Measurements from ENCODE around the gene RIMS1.
"Not testable (repeated sequence)": the region's sequence is repeated elsewhere in the genome, so short reads cannot be mapped to it uniquely, and the experiment has no call there.

Gene RIMS1

DNA sequence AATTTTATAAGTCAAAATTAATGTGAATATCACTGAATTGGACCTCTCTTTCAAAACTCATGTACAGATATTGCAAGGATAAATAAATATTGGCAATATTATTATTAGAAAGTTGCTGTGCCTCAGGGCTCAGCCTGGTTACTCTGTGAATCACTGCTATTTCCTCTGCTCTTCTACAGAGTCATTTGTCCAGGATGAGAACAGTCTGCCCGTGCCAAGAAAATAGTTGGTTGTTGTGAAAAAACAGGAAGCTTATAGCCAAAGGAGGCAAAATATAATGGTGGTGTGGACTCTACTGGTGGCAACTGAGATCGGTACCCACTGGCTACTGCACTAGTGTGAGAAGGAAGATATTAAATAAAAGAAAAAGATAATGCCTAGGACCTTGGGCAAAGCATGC is 93.6 kb downstream of the RIMS1 start:
- DNase-seq, result no peak

DNA sequence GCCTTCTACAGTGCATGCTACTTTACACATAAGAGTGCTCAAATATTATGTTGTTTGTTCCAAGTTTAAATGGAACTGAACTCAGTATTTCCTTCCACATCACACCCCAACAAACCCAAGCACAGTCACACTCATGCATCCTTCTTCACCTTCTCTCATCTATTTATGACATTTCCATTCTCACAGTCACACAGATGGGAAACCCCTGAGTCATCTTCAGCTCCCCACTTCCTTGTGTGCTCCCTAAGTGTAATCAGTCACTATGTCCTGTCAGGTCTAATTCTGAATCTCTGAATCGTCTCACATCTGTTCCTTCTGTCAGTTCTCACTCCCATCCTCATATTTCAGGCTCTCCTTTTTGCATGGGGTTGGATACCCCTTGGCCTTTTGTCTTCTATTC is 96.0 kb downstream of the RIMS1 start:
- DNase-seq, result no peak

DNA sequence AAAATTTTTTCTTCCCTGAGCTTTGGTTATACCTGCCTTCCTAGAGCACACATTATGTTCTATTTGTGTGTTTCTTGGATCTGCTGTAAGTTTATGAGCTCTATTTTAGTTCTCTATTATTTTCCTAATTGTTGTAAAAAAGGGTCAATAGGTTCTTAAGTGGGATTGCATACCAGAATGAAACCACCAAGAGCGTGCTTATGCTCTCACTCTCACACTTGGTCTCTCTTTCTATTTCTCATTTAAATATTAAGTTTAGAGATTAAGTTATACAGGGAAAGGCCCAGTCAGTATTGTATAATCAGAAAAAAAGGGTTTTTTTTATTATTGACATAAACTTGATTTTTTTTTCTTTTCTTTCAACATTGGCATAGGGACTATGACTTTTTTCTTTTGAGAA is 96.8 kb downstream of the RIMS1 start:
- no peak for DNase-seq

DNA sequence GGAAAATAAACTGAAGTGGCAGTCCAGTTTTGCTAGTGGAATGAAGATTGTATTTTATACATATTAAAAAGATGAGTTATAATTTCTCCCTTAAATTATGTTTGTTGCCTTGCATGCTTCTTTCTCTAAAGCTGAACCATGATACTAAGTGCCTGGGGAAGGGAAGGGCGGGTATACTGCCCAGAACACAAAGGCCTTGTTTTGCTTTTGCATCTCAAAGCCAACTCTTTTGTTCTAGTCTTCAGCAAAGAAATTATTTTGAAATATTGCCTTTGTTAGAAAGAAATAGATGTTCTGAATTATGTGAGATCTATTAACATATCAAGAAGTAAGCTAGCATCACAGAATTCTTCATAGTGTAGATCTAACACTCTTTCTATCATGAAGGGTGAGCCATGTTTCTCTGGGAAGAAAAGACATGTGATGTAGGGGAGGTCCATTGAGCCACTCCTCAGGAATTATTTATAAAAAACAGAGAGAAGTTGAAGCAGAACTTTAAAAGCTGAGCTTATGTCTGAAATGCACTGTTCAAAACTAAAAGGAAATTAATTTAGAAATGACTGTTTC is 108.4 kb downstream of the RIMS1 start:
- DNase-seq, result no peak

DNA sequence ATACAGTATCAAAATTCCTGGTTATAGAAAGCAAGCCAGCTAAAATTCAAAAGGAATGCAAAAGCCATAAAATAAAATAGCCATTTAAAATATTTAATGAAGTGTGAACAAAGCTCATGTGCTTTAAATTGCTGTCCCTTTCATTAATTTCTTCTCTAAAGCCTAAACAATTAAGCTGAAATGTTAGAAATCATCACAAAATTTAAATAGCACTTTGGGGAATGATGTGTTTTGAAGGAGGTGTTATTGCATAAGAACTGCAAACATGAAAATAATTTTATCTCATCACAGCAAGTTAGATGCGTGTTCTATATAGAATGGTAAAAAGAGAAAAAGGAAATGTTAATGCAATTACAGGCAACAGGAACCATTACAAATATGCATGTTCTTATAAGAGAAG is 111.0 kb downstream of the RIMS1 start:
- DNase-seq, result no peak

DNA sequence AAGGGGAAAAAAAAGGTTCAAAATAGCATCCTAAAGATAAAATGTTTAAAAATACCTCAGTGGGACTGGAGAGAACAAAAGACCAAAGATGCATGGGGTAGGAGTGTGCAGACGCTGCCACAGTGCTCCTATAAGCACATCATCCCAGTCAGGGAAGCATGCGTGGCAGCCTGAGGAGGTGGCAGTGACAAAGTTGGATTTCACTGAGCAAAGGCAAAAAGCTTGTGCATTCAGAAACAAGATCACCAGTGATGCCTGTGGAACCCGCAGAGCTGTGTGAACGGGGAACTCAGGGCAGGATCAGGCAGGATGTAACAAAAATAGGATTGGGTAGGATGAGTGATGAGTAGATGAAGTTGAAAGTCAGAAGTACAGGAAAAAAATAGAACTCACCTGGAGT is 116.1 kb downstream of the RIMS1 start:
- DNase-seq, result no peak

DNA sequence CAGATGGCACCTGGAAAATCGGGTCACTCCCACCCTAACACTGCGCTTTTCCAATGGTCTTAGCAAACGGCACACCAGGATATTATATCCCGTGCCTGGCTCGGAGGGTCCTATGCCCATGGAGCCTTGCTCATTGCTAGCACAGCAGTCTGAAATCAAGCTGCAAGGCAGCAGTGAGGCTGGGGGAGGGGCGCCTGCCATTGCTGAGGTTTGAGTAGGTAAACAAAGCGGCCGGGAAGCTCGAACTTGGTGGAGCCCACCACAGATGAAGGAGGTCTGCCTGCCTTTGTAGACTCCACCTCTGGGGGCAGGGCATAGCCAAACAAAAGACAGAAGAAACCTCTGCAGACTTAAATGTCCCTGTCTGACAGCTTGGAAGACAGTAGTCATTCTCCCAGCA is 120.2 kb downstream of the RIMS1 start:
- DNase-seq, result not testable (repeated sequence)

DNA sequence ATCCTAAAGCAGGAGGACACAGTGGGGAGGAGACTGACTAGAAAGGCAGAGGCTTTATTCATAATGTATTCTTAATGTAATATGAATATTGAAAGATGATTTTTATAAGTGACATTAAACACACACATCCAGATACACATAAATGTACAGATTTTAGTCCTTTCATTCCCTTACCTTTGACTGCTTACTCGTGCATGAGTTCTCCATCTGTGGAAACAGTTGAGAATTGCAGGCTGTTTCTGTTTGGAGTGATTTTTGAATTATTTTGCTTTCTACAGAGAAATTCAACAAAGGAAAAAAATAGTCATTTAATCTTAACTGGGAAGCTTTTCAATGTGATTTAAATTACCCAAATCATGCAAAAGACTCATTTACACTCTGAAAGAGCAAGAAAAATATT is 136.5 kb downstream of the RIMS1 start:
- no peak for DNase-seq

DNA sequence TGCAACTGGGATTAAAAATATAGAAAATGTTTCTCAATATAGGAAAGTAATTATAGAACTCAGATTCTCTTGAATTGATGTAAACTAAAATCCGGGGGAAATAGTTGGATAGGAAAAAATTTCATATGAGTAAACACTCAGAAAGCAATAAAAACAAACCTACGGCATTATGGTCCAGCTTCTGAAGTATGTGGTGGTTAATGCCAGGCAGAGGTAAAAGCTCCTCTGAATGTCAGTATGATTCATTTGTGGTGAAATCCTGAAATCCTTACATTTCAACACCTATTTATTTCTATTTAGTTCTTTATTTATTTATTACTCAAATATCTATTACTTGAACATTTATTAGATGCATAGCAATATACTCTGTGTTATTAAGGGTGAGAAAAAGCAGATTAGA is 145.1 kb downstream of the RIMS1 start:
- no peak for DNase-seq

DNA sequence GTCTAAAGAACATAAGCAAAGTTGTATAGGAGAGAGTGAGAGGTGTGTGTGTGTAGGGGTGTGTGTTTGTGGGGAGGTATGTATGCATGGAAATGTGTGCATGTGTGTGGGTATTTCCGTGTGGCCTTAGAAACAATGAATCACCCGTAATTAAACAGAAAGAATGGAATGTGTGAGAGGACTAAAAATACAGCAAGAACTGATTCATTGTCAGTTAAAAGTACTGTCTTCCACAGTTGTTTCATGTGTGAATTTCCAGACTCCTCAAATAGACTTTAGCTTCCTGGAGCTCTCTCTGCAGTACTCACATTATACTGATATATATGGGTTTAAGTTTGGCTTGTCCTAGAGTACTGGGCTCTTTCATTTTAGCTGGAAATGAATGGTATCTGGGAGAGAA is 145.7 kb downstream of the RIMS1 start:
- no peak for DNase-seq

DNA sequence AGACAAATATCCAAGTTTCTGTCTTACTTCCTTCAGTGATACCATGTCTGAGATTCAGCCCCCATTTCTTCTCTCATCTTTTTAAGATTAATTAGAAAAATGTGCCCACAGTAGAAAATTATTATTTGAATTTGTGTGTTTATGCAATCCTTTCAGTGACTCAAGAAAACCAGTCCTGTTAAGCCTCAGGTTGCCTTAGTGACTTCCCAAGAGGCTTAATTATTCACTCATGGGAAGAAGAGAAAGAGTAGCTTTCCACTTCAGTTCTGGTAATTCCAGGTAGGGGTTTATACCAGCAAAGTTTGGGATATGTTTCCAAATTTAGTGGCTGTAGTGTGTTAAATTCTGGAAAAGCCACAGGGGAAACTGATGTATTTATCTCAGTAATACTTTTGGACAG is 149.1 kb downstream of the RIMS1 start:
- no peak for DNase-seq

DNA sequence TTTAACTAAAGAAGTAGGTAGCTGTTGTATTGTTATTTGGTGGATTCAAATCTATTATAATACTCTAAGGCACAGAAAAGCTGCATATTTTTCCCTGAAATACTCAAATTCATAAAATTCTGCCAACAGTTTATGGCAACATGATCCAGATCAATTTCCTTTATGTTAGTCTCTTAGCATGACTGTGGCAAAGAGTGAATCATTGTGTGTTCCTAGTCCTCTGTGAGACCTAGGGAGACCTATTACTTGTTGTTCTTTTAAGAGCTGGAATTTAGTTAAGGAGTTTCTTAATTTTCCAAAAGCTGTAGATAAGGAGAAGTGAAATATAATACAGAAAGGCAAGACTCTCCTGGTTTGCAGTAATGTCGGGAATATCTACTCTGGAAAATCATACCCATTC is 149.6 kb downstream of the RIMS1 start:
- DNase-seq, result no peak

DNA sequence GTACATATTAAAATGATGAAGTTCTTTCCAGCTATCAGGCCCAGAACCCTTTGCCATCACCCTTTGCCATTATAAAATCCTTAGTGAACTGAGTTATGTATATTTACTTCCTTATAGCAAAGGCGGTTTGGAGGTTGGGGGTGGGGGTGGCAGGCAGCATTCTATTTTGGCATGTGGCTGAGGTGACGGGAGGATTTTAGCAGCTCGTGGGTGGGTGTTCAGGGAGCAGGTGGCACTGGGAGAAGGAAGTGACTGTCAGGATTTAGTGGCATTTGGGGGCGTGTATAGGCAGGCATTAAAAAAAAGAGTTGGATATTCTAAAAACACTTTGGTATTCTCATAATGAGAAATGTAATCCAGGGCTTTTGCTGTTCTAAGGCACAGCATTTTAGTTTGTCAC is 150.7 kb downstream of the RIMS1 start:
- no peak for DNase-seq

DNA sequence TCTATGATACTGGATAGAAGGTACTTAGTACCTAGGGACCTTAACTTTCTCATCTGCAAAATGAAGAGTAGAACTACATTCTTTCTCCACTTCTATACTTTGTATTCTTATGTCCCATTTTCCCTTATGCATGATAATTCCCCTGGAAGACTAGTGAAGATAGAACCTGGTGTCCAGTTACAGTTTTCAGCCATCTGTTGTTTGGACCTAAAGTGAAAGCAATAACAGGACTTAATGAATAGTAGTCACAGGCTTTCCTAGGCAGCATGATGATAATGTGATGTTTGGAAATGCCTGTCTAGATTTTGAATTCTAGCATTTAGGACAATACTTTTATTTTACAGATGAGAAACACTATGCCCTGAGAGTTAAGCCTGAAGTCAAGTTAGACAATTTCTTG is 153.8 kb downstream of the RIMS1 start:
- no peak for DNase-seq

DNA sequence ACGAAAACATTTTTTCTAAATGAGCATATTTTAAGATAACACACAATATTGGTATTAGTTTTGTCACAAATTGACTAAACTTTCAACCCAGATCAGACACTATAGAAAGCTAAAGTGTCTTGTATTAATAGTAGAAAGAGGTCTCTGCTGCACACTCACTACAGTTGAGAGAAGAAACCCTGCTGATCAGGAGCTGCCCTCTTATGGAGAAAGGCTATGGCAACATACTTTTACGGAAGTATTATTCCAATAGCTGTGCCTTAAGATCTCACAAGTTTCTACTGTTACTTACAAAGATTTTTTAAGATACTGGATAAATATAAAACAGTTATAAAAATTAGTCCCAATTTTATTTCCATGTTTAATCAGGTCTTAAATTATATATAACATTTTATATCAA is 155.7 kb downstream of the RIMS1 start:
- no peak for DNase-seq

DNA sequence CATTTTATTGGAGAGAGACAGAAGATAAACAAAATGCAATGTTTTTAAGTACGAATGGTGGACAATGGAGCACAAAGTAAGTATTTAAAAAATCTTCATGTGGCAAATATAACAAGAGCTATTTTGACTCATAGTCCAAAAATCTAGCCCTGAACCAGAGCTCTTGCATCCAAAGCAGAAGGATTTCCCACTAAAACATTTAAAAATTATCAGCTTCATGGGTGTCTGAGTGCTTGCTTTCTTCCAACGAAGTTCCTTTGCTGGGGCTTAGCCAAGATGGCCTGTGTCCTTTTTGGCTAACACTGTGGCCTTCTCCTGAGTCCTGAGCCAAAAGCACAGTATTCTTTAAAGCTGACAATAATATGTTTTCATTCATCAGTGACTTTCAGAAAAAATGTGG is 161.7 kb downstream of the RIMS1 start:
- DNase-seq, result no peak

DNA sequence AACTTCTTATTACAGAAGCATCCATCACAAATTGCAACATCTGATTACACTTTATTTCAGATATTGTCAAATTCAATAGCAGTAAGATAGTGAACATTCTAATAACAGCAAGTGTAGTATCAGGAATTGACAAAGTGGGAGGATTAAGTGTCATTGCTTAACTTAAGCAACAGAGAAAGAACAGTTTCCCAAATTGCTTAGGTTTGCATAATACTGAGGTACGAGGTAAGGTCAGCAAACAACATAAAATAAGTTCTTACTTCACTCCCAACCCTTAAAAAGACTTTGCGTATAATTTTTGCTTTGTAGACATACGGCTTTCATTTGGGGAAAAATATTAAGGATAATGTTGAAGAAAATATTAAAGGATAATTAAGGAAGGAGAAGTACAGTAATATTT is 163.0 kb downstream of the RIMS1 start:
- DNase-seq, result no peak

DNA sequence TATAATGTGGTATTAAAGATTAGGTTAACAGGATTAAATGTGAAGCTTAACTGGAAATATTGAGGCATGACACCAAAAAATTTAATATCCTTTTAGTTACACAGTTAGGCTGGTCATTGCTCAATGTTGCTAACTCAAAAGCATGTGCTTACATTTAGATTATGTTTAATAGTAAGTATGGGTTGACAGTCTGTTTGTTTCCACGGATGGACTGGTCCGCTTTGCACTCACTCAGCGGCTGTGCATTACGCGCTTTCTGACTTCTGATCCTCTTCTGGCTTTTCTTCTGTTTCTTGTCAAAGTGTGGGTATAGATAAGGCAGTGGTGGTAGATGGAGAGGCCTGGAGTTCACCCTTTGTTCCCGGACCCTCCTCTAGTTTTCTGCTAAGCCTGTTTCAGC is 174.9 kb downstream of the RIMS1 start:
- no peak for DNase-seq

DNA sequence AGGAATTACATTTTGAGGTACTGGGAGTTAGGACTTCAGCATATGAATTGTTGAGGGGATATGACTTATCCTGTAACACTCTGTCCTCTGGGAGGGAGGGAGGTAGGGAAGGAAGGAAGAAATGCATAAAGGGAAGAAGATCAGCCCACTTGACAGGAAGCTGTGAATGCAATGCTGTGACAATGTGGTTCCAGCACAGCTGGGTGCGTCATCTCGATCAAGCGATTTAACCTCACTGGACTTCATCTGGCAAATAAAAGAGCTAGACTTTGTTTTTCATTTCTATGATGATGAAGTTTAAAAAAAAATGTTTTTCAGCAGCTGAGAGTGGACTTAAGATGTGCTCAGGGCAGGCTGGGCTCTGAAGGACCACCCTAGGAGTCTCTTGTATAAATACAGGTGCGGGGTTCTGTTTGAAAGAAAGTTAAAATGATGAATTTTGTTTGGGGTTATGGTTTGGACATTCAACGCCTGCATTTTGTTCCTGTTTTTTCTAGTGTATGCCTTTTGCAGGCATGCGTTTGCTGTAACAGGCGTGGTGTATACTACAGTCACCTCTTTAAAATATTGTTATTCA is 178.1 kb downstream of the RIMS1 start:
- DNase-seq, result no peak

DNA sequence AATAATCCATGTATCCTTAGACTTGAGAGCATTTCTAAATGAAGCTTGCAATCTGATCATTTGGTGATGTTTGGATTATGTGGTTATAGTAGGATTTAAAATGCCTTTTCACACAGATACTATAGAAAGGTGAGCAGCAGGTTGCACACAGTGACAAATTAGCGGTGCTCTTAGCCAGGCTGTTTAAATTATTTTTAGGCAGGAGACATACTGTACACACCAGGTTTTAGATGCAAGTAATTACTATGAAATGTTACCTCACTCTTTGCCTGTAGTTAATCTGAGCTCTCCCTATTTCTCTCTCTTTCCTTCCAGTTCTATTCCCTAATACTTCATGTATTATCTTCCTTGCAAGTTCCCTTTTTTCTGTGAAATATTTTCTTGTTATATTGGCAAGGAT is 191.7 kb downstream of the RIMS1 start:
- no peak for DNase-seq

DNA sequence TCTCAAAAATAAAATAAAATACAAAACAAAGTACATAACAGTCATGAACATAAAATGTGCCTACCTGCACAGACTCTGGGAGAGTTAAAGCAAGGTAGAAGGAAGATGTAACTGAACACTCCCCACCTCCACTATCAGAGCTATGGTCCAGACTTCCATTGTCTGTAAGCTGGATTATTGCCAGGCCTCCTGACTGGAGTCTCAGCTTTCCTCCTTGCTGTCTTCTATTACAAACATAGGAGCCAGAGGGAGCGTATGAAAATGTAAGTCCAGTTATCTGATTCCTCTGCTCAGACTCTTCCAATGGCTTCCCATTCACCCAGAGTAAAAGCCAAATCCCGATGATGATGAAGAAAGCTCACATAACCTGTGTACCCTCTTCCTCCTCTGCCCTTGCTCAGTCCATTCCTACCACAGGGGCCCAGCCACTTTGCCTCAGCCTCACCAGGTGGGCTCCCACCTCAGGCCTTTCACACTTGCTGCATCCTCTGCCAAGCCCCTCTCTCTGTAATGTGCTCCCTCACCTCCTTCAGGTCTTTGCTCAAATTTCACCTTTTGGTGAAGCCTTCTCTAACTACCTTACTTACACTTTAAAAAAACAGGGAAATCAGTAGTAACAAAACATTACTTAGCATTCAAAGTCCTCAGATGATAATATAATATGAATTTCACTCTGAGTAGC is 194.1 kb downstream of the RIMS1 start:
- no peak for DNase-seq

DNA sequence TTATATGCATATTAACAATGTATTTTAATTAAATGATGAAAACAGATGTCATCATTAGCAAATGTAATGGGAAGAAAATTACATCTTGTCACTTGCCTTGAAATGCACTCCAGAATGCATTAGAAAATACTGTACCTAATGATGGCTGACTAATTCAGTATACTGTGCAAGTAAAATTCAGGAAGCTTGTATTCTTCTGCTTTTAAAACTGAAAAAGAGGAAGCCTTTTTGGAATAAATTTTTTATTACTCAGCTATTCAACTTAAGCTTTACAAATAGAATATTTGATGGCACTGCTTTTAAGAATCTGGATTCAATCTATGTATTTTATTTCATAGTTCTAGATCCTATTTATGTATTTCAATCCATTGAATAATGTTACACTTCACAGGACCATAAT is 195.5 kb downstream of the RIMS1 start:
- no peak for DNase-seq

DNA sequence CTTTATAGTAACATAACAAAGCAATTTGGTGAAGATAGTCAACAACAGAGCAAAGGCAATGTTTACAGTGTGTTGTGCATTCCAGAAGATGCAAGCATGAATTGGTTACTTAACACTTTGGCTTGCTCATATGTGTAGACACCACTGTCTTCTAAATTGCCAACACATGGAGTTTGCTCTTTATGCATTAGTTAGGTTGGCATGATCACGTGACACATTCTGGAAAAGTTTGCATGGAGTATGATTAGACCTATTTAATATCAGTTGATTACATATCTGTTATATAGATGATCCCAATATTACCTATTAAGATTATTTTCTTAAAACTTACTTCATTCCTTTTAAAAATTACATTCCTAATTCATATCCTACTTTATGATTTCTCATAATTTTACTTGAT is 197.6 kb downstream of the RIMS1 start:
- DNase-seq, result no peak

DNA sequence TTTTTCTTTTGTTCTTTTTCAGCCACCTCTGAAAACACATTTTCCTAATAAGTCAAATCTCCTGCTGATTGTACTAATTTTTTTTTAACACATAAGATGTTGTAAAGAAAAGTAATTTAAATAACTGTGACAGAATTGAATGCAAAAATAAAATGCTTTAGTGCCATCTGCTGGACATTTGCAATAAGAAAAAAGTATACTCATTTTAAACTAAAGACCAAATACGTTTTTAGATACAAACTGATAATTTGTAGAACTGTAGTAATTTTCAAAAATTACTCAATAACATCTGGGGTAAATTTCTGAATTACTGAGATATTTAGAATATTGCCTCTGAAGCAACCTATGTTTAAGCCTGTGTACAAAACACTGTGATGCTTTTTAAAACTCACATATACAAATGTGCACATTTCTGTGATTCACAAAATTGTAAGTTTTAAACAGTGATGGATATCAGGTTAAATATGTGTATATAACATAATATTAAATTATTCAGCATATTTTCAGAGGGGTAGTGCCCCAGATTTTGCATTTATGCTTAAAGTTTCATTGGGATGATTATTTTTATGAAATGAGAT is 198.7 kb downstream of the RIMS1 start:
- DNase-seq, result peak; percentile 28

DNA sequence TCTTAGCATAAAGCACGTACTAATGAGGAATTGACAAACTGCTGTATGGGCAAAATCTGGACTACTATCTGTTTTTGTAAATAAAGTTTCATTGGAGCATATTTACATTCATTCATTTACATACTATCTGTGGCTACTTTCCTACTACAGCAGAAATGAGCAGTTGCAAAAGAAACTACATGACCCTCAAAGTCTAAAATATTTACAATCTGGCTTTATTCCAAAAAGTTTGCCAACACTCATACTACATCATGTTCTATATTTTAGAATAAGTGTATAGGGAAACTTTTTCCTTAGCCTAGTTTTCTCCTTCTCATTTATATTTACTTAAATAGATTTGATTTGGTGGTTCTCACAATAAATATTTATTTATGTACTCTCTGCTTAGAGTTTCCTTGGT is 208.2 kb downstream of the RIMS1 start:
- no peak for DNase-seq
